H1 (cell line): ENCODE results near the gene IDE. TPM values are rescaled to one million over a fixed set of nuclear protein-coding genes. Genes with fewer than 3 reads are reported as not detected.
A peak's percentile ranks its signal among the peaks of the same experiment; 100 is the strongest.

Experiments used
- CTCF ChIA-PET: fragments of 300-600 bp; sonication (Branson Sonifier 250); formaldehyde crosslinking; loops from one replicate; lab custom pipeline; 2021; ENCODE audit not compliant: partially characterized antibody; lab: Charles Lee
- POLR2A ChIA-PET: fragments of 300-600 bp; sonication (Branson Sonifier 250); formaldehyde crosslinking; loops from one replicate; lab custom pipeline; 2021; ENCODE audit warnings: inconsistent platforms; ENCODE audit not compliant: partially characterized antibody; lab: Charles Lee
- DNase-seq, 2 experiments: peaks; one replicate each; pipeline versions ENCODE4 v3.0.0 to v3.0.0-alpha.2; 2010 to 2022; ENCODE audit warnings: low spot score in 2 of 2, low read depth in 1 of 2, mixed read lengths in 1 of 2
- FAIRE-seq: peaks from 2 replicates; lab custom pipeline; 2011; peaks lifted over from hg19 to GRCh38; lab: Jason Lieb, UNC
- H2AFZ ChIP-seq: 2 replicates; pipeline ENCODE4 v1.8.1; 2012; ENCODE audit warnings: low read length, inconsistent platforms
- H2AK5ac ChIP-seq: 2 replicates; pipeline ENCODE4 v1.6.1; 2013; ENCODE audit warnings: low read depth, low read length
- H2BK120ac ChIP-seq: replicated peaks from 2 replicates; pipeline ENCODE3; 2013; ENCODE audit warnings: low read depth, low read length, inconsistent platforms
- H2BK12ac ChIP-seq: 2 replicates; pipeline ENCODE4 v1.6.1; 2013; ENCODE audit warnings: low read depth, low read length
- H2BK15ac ChIP-seq: 2 replicates; pipeline ENCODE4 v1.6.1; 2013; ENCODE audit warnings: low read length
- H2BK20ac ChIP-seq: 2 replicates; pipeline ENCODE4 v1.6.1; 2013; ENCODE audit warnings: low read length
- H2BK5ac ChIP-seq: 2 replicates; pipeline ENCODE4 v1.6.1; 2013; ENCODE audit warnings: low read depth, low read length
- H3K14ac ChIP-seq: 2 replicates; pipeline ENCODE4 v1.6.1; 2013; ENCODE audit warnings: inconsistent platforms; ENCODE audit not compliant: insufficient read length
- H3K18ac ChIP-seq: 2 replicates; pipeline ENCODE4 v1.6.1; 2013; ENCODE audit warnings: low read length; ENCODE audit errors: extremely low read depth
- H3K23ac ChIP-seq: 2 replicates; pipeline ENCODE4 v1.6.1; 2013; ENCODE audit warnings: inconsistent platforms; ENCODE audit not compliant: insufficient read length
- H3K23me2 ChIP-seq: 2 replicates; pipeline ENCODE4 v1.6.1; 2013; ENCODE audit warnings: low read depth, low read length
- H3K27ac ChIP-seq: 2 replicates; pipeline ENCODE4 v1.6.1; 2011; ENCODE audit warnings: low read depth, low read length, inconsistent platforms
- H3K27me3 ChIP-seq, 4 experiments: replicated peaks in 1 of 4; 1 replicate in 1 of 4; 2 replicates in 3 of 4; pipeline versions ENCODE4 v1.6.1 to v1.8.1; 2011 to 2013; ENCODE audit warnings: low read length in 3 of 4, mild to moderate bottlenecking in 3 of 4, inconsistent platforms in 2 of 4, mixed read lengths in 2 of 4, moderate library complexity in 1 of 4; ENCODE audit not compliant: control insufficient read depth in 3 of 4, insufficient read depth in 3 of 4; ENCODE audit errors: extremely low read depth in 1 of 4
- H3K36me3 ChIP-seq, 4 experiments: 2 replicates each; pipeline versions ENCODE4 v1.6.1 to v1.8.1; 2011 to 2013; ENCODE audit warnings: mild to moderate bottlenecking in 4 of 4, low read length in 3 of 4, moderate library complexity in 2 of 4, control low read depth in 1 of 4, inconsistent platforms in 1 of 4; ENCODE audit not compliant: insufficient read depth in 4 of 4, control insufficient read depth in 2 of 4
- H3K4ac ChIP-seq: replicated peaks from 2 replicates; pipeline ENCODE3; 2013; ENCODE audit warnings: low read length, low read depth, mixed read lengths, inconsistent platforms; ENCODE audit not compliant: insufficient read length
- H3K4me1 ChIP-seq, 4 experiments: replicated peaks in 1 of 4; 1 replicate in 1 of 4; 2 replicates in 3 of 4; pipeline versions ENCODE4 v1.6.1 to v1.8.1; 2011 to 2013; ENCODE audit warnings: low read length in 3 of 4, inconsistent platforms in 2 of 4, mixed read lengths in 1 of 4; ENCODE audit not compliant: insufficient read depth in 4 of 4, control insufficient read depth in 3 of 4
- H3K4me2 ChIP-seq, 2 experiments: 2 replicates each; pipeline versions ENCODE4 v1.6.1 to v1.8.1; 2011 to 2013; ENCODE audit warnings: low read depth in 2 of 2, low read length in 2 of 2, control low read depth in 1 of 2, inconsistent platforms in 1 of 2, mild to moderate bottlenecking in 1 of 2; ENCODE audit not compliant: insufficient read depth in 1 of 2
- H3K4me3 ChIP-seq, 4 experiments: fragments of 200-600, 300-600 bp in 1 of 4; sonication (generic), shearing (Covaris generic), sonication (Bioruptor Twin) in 1 of 4; 2 replicates each; pipeline versions ENCODE4 v1.5.1 to v1.8.1; 2011 to 2016; ENCODE audit warnings: low read length in 4 of 4, low read depth in 3 of 4, control low read depth in 2 of 4, inconsistent platforms in 2 of 4, mild to moderate bottlenecking in 2 of 4, mixed read lengths in 1 of 4, moderate library complexity in 1 of 4; ENCODE audit not compliant: insufficient read depth in 2 of 4; ENCODE audit errors: extremely low read depth in 1 of 4
- H3K56ac ChIP-seq: replicated peaks from 2 replicates; pipeline ENCODE3; 2013; ENCODE audit warnings: low read depth, mild to moderate bottlenecking, mixed read lengths, low read length, inconsistent platforms; ENCODE audit not compliant: insufficient read length
- H3K79me1 ChIP-seq: 2 replicates; pipeline ENCODE4 v1.6.1; 2013; ENCODE audit warnings: low read depth, low read length, control low read depth
- H3K79me2 ChIP-seq, 2 experiments: 2 replicates each; pipeline versions ENCODE4 v1.6.1 to v1.8.1; 2012 to 2013; ENCODE audit warnings: low read length in 2 of 2, mild to moderate bottlenecking in 2 of 2, inconsistent platforms in 1 of 2; ENCODE audit not compliant: insufficient read depth in 2 of 2, control insufficient read depth in 1 of 2
- H3K9ac ChIP-seq, 4 experiments: replicated peaks in 1 of 4; 1 replicate in 1 of 4; 2 replicates in 3 of 4; pipeline versions ENCODE4 v1.6.1 to v1.8.1; 2011 to 2013; ENCODE audit warnings: low read depth in 3 of 4, low read length in 3 of 4, control low read depth in 2 of 4, mild to moderate bottlenecking in 2 of 4, moderate library complexity in 2 of 4, inconsistent platforms in 1 of 4; ENCODE audit errors: extremely low read depth in 1 of 4
- H3K9me3 ChIP-seq, 2 experiments: 2 replicates each; pipeline versions ENCODE4 v1.6.1 to v1.8.1; 2012 to 2013; ENCODE audit warnings: mild to moderate bottlenecking in 2 of 2, moderate library complexity in 2 of 2, control low read depth in 1 of 2, inconsistent platforms in 1 of 2, low read depth in 1 of 2, low read length in 1 of 2, mixed read lengths in 1 of 2; ENCODE audit not compliant: insufficient read depth in 2 of 2
- H4K20me1 ChIP-seq, 2 experiments: replicated peaks in 1 of 2; 2 replicates each; pipeline versions ENCODE3 to v1.8.1; 2011 to 2013; ENCODE audit warnings: inconsistent platforms in 2 of 2, low read length in 2 of 2, mild to moderate bottlenecking in 1 of 2; ENCODE audit not compliant: insufficient read depth in 2 of 2, control insufficient read depth in 1 of 2
- H4K5ac ChIP-seq: 2 replicates; pipeline ENCODE4 v1.6.1; 2013; ENCODE audit warnings: low read length, low read depth, mixed read lengths, inconsistent platforms; ENCODE audit not compliant: insufficient read length
- H4K8ac ChIP-seq: 2 replicates; pipeline ENCODE4 v1.8.0; 2013; ENCODE audit warnings: mild to moderate bottlenecking, moderate library complexity, low read length, inconsistent platforms; ENCODE audit not compliant: insufficient read depth; ENCODE audit errors: extremely low read depth
- H4K91ac ChIP-seq: replicated peaks from 2 replicates; pipeline ENCODE3; 2013; ENCODE audit warnings: low read length, mixed read lengths, inconsistent platforms; ENCODE audit not compliant: insufficient read length
- ASH2L ChIP-seq: fragments of 200-600, 300-600 bp; sonication (generic); IDR thresholded peaks from one replicate; pipeline ENCODE4 v1.7.1; 2017; ENCODE audit warnings: low read length
- EGR1 ChIP-seq: IDR thresholded peaks from 2 replicates; pipeline ENCODE4 v1.6.1; 2011; ENCODE audit warnings: low read depth, low read length, borderline replicate concordance
- SIRT6 ChIP-seq: IDR thresholded peaks from one replicate; pipeline ENCODE4 v1.7.1; 2012; ENCODE audit warnings: low read length, inconsistent platforms
- SP1 ChIP-seq: IDR thresholded peaks from 2 replicates; pipeline ENCODE4 v1.6.1; 2011; ENCODE audit warnings: low read depth, low read length
- SP4 ChIP-seq: IDR thresholded peaks from 2 replicates; pipeline ENCODE4 v1.6.1; 2012; ENCODE audit warnings: low read length, inconsistent platforms
- TBP ChIP-seq: IDR thresholded peaks from 2 replicates; pipeline ENCODE4 v1.6.1; 2011; ENCODE audit warnings: low read depth, low read length, improper control_type of control experiment
- WGBS, 2 experiments: shearing (Covaris generic) in 1 of 2; methylation state at CpG; one replicate each; pipeline versions ENCODE4 v1.1.6 to v1.1.7; 2013 to 2015; ENCODE audit warnings: low lambda C conversion rate in 2 of 2, mixed read lengths in 2 of 2, inconsistent platforms in 1 of 2, low coverage in 1 of 2, missing lambda C conversion rate in 1 of 2; ENCODE audit not compliant: insufficient replicate concordance in 2 of 2, insufficient coverage in 1 of 2, insufficient read length in 1 of 2; ENCODE audit errors: extremely low coverage in 1 of 2, missing lambda C conversion rate in 1 of 2; 5-methylcytosine and 5-hydroxymethylcytosine counted together
- polyA plus RNA-seq, 7 experiments: library from polyadenylated mRNA; depleted of rRNA in 3 of 7; stranded (reverse) in 5 of 7; unstranded in 2 of 7; fragments of >200 nt in 5 of 7; fragments of 200-250 nt in 2 of 7; gene quantifications; 1 replicate in 5 of 7; 2 replicates in 1 of 7; 4 replicates in 1 of 7; pipeline versions ENCODE4 v1.2.1 to v1.2.3, GENCODE V29; 2011 to 2013; ENCODE audit warnings: missing spikeins in 2 of 7, mixed read lengths in 2 of 7
- total RNA-seq: library from RNA; stranded (reverse); fragmentation: NEBNext Ultra II Directional; extraction: Animal tissue kit (Norgen Biotek cat#: 25700); gene quantifications from 2 replicates; pipeline ENCODE4 v1.2.1, GENCODE V29; 2021

Gene IDE
- total and polyA plus RNA-seq, 2 of the 8 experiments (the other 6 are each of a cell fraction or from before 2014, with no cell fraction given): 12.7 to 52.7 TPM

DNA sequence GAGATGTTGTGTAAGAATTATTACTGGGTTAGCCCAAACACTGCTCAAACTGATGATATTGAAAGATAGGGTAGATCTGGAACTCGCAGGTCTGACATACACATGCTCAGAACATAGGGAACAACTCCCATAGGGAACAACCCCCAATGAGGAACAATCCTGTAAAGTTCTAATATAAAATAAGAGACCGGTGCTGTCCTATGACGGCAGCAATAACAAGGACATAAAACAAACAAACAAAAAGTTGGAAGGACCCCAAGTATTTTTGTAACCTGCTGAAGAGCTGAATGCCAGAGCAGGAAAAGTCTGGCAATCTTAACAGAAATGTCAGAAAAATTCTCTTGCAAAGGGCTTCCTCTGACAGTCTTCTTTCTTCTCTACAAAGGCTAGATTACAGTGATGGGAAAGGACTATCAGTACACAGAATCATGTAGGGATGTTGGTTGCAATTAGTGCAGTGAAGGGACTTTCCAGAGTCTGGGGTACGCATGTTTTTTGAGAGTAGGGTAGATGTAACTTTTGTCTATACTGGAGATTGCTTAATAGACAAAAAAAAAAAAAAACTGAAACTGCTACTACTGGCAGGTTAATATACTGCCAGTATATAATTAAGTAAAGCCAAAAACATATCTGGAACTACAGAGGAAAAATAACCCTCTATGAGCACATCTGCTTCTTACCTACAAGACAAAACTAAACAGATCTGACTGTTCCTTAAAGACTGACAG is 35.5 kb downstream of the IDE start:
- TF ChIP-seq EGR1: no peak
- no peak for TF ChIP-seq TBP
- no peak for TF ChIP-seq SP4
- TF ChIP-seq SP1: no peak
- TF ChIP-seq SIRT6: no peak
- TF ChIP-seq ASH2L: no peak
- H3K14ac ChIP-seq: no peak overlapping the region
- H2BK120ac ChIP-seq: no peak overlapping the region
- H3K9ac ChIP-seq: peak overlapping the region in 1 of 4 experiments; percentile 46; a peak in 1 of 7 replicates
- no peak overlapping the region for H3K4me2 ChIP-seq
- H2AFZ ChIP-seq: no peak overlapping the region
- no peak overlapping the region for H2BK5ac ChIP-seq
- POLR2A ChIA-PET: no interaction called here
- no peak for FAIRE-seq
- no peaks in the 10 kb centered on the region for H3K9me3 ChIP-seq
- H3K36me3 ChIP-seq: peaks cover 0 to 10% (median 2%) of the 10 kb centered on the region in 4 experiments; a peak in 1 of 8 replicates
- H3K27ac ChIP-seq: no peak overlapping the region
- no peak overlapping the region for H4K8ac ChIP-seq
- H3K4me3 ChIP-seq: no peak overlapping the region
- no peak overlapping the region for H2BK20ac ChIP-seq
- H3K79me1 ChIP-seq: no peaks in the 10 kb centered on the region
- 94% methylated on average over 4 of the region's 4 CpGs; no CpG with 5 or more reads in 1 of the 2 experiments for WGBS, 2 experiments
- peaks cover 0 to 2% of the 10 kb centered on the region in 2 experiments for H4K20me1 ChIP-seq
- no peaks in the 10 kb centered on the region for H3K27me3 ChIP-seq
- no peak for DNase-seq
- H4K91ac ChIP-seq: no peak overlapping the region
- no peak overlapping the region for H2BK12ac ChIP-seq
- H2AK5ac ChIP-seq: no peak overlapping the region
- no peak overlapping the region for H3K56ac ChIP-seq
- no peak overlapping the region for H3K4ac ChIP-seq
- H4K5ac ChIP-seq: no peak overlapping the region
- no peak overlapping the region for H3K18ac ChIP-seq
- no peak overlapping the region for H3K23ac ChIP-seq
- no peaks in the 10 kb centered on the region for H3K23me2 ChIP-seq
- H3K4me1 ChIP-seq: no peaks in the 10 kb centered on the region
- peaks cover 0 to 33% of the 10 kb centered on the region in 2 experiments; a peak in 3 of 4 replicates for H3K79me2 ChIP-seq
- CTCF ChIA-PET: interaction anchor here (1.1 kb wide), 1 partner anchor 52 kb away, joined by 3 read pairs; no protein-coding TSS in a partner anchor
- no peak overlapping the region for H2BK15ac ChIP-seq
